GM21717 (cell line): ENCODE results near the gene TAF10.

Source experiments
- ATAC-seq: cut with Tn5 transposase; IDR thresholded peaks from one replicate; pipeline ENCODE4 v1.9.1; 2021; ENCODE audit warnings: mild to moderate bottlenecking, moderate library complexity; ENCODE audit not compliant: unreplicated experiment

Gene TAF10

GRCh38 chr11:6586434-6587359, 25.3 kb downstream of the TAF10 start:
- no peak for ATAC-seq

DNA sequence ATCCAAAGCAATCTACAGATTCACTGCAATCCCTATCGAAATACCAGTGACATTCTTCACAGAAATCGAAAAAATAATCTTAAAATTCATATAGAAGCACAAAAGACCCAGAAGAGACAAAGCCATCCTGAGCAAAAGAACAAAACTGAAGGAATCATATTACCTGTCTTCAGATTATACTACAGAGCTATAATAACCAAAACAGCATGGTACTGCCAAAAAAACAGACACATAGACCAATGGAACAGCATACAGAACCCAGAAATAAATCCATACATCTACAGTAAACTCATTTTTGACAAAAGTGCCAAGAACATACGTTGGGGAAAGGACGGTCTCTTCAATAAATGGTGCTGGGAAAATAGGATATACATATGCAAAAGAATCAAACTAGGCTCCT, 27.5 kb downstream of the TAF10 start:
- no peak for ATAC-seq

GRCh38 chr11:6583584-6583983, 28.4 kb downstream of the TAF10 start:
- no peak for ATAC-seq

- no peak for ATAC-seq
These were observed 32.3 kb downstream of the TAF10 start for GRCh38 chr11:6579681-6580080.

GRCh38 chr11:6578134-6578533, 33.9 kb downstream of the TAF10 start:
- no peak for ATAC-seq

DNA sequence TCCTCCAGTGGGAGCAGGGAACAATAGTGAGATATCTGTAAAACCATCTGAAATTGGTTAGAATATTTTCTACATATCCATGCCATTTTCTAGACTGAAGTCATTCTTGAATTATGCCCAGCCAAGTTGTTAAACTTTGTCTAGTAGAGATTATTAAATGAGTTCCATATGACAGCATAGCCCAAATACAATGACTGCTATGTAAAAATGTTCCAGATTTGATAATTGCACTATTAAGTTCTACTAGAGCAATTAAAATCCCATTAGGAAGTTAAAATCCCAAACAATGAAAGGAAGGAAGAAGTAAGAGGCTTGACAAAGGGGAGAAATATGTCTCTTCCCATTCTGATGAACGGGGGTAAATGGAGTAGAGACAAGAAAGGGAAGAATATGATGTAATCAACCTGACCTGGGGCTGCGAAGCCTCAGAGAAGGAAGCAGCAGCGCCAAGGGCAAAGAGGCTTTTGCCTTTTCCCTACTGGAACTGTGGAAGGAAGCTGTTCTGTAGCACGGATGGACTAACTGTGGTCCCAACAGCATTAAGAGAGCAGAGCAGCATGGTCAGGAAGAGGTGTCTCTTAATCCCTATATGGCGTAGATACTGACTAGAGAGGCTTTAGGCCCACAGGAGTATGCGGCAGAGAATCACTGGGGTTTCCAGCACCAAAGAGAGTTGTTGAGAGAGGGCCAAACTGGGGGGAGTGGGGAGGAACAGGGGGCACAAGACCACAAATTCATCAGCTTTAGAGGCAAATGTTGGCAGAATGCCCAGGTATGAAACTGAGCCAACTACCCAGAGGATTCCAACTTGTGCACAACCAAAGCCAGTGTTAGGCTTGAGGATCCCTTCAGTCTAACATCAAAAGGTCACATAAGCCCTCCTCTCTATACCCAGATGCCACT, 35.3 kb downstream of the TAF10 start:
- ATAC-seq, result no peak

DNA sequence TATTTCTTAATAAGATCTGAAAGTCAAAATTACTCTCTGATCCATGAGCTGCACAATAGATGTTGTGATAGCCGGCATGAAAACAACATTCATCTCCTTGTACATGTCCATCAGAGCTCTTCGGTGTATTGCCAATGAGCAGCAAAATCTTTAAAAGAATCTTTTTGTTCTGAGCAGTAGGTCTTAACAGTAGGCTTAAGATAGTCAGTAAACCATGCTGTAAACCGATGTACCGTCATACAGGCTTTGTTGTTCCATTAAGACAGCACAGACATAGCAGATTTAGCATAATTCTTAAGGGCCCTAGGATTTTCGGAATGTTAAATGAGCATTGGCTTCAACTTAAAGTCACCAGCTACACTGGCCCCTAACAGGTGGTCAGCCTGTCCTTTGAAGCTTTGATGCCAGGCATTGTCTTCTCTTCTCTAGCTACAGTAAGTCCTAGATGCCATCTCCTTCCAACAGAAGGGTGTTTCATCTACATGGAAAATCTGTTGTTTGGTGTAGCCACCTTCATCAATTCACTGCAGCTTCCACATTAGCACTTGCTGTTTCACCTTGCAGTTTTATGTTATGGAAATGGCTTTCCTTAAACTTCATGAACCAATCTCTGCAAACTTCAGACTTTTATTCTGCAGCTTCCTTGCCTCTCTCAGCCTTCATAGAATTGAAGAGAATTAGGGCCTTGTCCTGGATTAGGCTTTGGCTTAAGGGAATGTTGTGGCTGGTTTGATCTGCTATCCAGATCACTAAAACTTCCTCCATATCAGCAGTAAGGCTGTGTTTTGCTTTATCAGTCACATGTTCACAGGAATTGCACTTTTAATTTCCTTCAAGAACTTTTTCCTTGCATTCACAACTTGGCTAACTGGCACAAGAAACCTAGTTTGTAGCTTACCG, 37.0 kb downstream of the TAF10 start:
- ATAC-seq, result no peak

DNA sequence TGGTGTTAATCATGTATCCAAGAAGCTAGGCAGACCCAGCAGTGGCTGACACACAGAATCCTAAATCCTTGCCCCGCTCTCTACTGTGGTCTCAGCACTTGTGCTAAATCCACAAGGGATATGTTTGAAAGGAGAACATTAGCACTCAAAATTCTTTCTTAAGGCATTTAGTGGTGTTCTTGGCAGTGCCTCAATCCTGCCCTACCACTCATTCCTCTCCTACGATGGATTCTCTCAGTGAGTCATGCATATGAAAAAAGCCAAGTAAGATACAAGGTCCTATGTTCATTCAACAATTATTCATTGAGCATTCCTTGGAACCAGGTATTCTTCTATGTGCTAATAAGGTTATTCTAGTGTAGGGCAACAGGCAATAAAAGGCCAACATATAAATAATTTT, 39.8 kb downstream of the TAF10 start:
- ATAC-seq, result no peak

- ATAC-seq, result no peak
These were observed 40.5 kb downstream of the TAF10 start for GRCh38 chr11:6571434-6572008.

DNA sequence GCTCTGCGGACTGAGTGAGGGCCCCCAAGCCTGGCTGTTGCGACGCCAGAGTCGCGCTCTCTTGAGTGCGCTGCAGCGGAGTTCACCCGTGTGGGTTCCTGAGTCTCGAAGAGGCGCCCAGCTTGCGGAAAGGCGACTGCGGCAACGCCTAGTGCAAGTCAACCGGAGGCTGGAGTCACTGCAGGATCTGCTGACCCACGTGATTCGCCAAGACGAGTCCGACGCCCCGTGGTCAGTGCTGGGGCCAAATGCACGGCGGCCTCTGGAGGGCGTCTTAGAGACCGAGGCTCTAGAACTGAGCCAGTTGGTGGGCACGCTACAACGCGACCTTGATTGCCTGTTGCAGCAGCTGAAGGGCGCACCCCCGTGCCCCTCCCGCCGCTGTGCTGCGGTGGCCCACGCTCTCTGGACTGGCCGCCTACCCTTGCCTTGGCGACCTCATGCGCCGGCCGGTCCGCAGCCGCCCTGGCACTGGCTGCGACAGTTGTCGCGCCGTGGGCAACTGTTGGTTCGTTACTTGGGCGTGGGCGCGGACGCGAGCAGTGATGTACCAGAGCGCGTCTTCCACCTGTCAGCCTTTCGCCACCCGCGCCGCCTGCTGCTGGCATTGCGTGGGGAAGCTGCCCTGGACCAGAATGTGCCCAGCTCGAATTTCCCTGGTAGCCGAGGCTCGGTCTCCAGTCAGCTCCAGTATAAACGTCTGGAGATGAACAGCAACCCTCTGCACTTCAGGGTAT, 41.2 kb downstream of the TAF10 start:
- ATAC-seq, result no peak

- ATAC-seq, result no peak
These were observed 42.3 kb downstream of the TAF10 start for GRCh38 chr11:6569706-6570105.

DNA sequence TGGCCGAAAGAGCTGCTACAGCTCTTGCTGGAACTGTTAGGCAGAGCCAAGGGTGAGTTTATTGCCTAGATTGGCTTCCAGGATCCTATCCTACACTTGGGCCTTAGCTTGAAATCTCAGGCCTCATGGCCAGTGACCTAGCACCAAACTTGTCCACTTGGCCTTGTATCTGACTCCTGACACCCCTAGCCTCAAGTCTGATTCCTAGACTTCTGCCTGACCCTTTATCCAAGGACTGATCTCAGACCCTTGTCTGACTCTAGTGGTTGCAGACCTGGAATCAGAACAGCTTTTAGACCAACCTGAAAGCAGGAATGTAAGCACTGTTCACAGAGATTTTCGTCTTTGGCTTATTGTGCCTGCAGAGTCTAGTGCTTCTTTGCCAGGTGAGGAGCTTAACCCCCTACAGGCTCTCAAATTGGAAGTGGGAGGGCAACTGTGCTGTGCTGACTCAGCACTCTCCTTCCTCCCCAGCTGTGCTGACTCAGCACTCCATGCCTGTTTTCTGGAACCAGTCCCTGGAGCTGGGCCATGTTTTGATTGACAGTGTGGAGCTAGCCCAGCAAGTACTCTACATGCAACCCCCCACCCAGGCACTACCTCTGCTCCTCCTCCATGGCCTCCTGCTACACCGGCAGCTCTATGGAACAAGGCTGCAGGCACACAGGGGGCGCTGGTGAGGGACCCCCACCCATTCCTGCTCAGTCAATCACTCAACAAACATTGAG, 43.7 kb downstream of the TAF10 start:
- no peak for ATAC-seq

- no peak for ATAC-seq
These were observed 44.7 kb downstream of the TAF10 start for GRCh38 chr11:6567371-6567745.

DNA sequence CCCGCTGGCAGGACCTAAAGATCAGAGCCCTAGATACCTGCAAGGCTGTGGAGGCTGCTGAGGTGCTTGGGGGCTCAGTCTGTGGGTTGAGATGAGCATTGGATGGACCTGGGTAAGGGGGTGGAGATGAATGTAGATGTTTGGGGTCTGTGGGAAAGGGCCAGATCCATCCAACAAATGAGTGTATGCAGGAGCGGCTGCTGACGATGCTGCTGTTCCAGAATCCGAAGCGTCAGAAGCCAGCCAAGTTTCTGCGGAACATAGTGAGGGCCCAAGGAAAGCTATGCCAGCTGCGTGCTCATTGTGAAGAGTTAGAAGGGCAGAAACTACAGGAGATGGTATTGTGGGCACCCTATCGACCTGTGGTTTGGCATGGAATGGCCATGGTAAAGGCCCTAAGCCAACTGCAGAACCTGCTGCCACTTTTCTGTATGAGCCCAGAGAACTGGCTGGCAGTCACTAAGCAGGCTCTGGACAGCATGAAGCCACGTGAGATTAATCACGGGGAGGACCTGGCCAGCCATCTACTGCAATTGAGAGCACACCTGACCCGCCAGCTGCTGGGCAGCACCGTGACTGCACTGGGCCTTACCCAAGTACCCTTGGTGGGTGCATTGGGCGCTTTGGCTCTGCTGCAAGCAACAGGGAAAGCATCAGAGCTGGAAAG, 45.2 kb downstream of the TAF10 start:
- no peak for ATAC-seq

DNA sequence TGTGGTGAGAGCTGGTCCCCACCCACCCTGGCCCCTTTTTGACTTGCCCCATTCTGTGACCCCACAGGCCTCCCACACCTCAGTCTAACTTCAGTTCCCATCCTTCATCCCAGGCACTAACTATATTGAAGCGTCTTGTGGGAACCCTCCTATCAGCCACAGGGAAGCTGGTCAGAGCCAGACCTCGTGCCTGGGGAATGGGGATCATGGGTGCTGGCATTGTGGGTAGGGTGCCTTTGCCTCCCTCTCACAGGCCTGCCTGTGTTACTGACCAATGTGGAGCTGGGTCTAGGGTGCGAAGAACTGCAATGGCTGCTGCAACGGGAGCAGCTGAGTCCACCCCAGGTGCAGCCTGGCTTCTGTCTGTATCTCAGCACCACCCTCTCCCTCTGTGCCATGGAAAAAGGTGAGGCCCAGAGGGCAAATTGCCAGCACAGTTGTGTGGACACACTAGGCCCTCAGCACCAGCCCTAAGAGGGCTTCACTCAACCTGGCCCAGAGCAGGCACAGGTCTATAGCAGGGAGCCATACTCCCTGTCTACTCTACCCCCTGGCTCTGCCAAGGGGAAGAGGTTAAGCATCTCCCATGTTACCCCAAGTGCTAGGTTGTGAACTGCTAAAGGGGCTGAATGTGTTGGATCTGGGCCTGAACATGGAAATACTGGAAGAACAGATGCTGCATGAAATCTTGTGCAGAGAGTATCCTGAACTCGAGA, 45.9 kb downstream of the TAF10 start:
- no peak for ATAC-seq

DNA sequence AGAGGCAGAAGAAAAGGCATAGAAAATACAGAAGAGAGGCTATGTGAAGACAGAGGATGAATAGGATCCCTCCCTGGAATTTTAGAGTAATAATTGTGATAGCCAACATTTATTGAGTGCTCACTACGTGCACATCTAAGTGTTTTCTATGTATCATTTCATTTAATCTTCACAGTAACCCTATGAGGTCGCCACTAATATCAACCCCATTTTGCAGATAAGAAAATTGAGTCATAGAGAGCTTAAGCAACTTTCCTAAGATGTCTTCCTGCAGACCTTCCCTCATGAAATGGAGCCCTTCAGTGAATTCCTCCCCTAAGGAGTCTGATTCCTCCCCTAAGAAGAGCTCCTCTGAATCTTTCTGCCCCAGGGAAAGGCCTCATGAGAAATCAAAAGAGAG, 46.7 kb downstream of the TAF10 start:
- no peak for ATAC-seq

DNA sequence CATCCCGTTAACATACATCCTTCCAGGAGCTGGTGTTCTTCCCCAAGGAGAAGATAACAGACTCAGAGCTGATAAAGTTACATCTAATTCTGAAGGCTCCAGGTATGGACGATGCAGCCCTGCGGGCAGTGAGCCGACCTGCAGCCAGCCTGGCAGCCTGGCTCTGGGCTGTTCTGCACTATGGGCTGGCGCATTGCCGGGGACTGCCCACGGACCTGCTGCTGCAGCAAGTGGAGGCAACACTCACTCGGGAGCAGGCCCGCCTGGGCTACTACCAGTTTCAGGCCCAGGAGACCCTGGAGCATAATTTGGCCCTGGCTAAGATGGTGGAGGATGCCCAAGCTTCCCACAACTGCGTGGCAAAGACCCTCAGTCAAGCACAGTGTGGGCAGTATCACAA, 48.3 kb downstream of the TAF10 start:
- no peak for ATAC-seq

DNA sequence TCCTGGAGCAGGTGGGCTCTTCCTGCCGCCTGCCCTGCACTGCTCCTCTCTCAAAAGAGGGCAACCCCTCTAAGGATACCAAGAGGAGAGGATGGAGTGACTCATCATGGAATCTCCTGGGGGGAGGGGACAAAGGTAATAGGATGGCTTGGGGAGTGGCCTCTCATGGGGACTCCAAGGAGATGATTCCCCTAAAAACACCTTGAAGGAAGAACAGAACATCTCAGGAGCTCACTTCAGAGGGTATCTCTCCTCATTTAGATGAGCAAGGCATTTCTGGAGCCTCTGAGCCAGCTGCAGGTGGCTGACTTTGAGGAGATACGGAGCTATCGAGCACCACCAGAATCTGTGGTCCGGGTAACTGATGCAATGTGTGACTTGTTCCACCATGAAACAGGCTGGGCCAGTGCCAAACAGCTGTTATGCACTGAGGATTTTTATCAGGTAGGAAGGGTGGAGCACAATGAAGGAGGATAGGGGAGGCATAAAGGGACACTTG, 48.8 kb downstream of the TAF10 start:
- no peak for ATAC-seq
